Mucosa of descending colon (tissue), 3 donors: ENCODE data around the gene MTA1. TPM values are rescaled to one million over a fixed set of nuclear protein-coding genes. Genes with fewer than 3 reads are reported as not detected.
A peak's percentile ranks its signal among the peaks of the same experiment; 100 is the strongest.

Experiments used
- ATAC-seq: fragments of 200-7000 bp; cut with Tn5 transposase; one replicate; pipeline ENCODE4 v1.9.1; 2020; ENCODE audit warnings: mild to moderate bottlenecking, moderate library complexity
- DNase-seq, 3 donors: peaks; one replicate each; pipeline ENCODE4 v3.0.0-alpha.2; 2020
- H3K36me3 ChIP-seq: fragments of 200-600 bp; one replicate; pipeline ENCODE4 v1.8.0; 2021; ENCODE audit warnings: low read depth, mild to moderate bottlenecking
- H3K4me1 ChIP-seq: fragments of 200-600 bp; one replicate; pipeline ENCODE4 v1.8.0; 2021; ENCODE audit warnings: low read depth, mild to moderate bottlenecking
- H3K4me3 ChIP-seq: fragments of 200-600 bp; one replicate; pipeline ENCODE4 v1.8.0; 2021; ENCODE audit warnings: mild to moderate bottlenecking
- H3K9me3 ChIP-seq: fragments of 200-600 bp; one replicate; pipeline ENCODE4 v1.8.0; 2021; ENCODE audit warnings: mild to moderate bottlenecking
- intact Hi-C, 2 donors: fragments of 100-400 bp; cut with DNase I in 1 of 2; cut with micrococcal nuclease in 1 of 2; formaldehyde crosslinking; loops; one replicate each; pipeline versions ENCODE4 v1.11.0 to v1.11.1; 2022; cut with DNase I, micrococcal nuclease
- total RNA-seq, 3 donors: library from RNA; stranded (reverse); fragmentation: NEBNext Ultra II Directional in 2 of 3; extraction: Animal tissue kit (Norgen Biotek cat#: 25700) in 2 of 3; gene quantifications; one replicate each; pipeline versions ENCODE4 v1.2.1 to v1.2.4, GENCODE V29; 2021 to 2023
- TF ChIP-seq, protein P1 (sequence below): fragments of 200-600 bp; IDR thresholded peaks from one replicate; pipeline ENCODE4 v1.8.0; 2022; ENCODE audit warnings: antibody characterized with exemption, mild to moderate bottlenecking
- donor health status: DM: no; HTN: no; CAD: no; lungs with moderate emphysema.
- donor health status: DM: no; HTN: no; CAD: no.
- donor health status: DM: no; HTN: yes; CAD: no.

MTA1 gene
- total RNA-seq, 3 donors from 2014 or later, result 76.4 to 105 (median 79.7) TPM

DNA sequence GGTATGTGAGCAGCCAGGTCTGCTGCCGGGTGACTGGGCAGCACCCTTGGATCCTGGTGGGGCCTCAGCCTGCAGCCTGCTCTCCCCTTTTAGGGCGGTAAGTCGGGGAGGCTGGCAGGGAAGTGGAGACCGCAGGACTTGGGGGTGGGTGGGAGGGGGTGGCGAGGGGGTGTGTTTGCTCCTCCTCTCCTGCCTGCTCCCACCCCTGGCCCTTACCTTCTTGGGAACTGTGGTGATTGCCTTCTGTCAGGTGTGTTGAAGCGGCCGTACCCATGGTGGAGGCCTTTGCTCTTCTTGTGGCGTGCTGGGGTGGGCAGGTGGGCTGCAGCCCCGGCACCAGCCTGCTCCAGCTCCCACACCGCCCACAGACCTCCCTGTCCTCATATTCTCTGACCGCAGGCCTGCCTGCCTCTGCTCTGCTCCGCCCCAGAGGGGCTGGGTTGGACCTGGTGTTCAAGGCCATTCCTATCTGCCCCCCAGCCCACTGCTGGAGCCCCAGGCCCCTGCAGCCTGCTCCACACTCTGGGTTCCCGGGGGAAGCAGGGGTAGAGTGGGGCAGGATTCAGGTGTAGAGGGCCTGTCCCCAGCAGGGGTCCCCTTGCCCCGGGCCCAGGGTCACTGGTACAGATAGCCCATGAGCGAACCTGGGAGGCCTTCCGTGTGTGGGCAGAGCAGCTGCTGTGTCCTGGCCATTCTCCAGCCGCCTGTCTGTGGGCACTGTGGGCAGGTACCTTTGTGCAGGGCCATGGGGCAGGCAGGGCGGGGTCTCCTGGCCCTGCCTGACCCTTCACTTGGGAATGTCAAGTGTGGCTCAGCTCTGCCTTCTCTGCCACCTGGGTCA is 76.6 kb downstream of the MTA1 start:
- TF ChIP-seq, protein P1, sequence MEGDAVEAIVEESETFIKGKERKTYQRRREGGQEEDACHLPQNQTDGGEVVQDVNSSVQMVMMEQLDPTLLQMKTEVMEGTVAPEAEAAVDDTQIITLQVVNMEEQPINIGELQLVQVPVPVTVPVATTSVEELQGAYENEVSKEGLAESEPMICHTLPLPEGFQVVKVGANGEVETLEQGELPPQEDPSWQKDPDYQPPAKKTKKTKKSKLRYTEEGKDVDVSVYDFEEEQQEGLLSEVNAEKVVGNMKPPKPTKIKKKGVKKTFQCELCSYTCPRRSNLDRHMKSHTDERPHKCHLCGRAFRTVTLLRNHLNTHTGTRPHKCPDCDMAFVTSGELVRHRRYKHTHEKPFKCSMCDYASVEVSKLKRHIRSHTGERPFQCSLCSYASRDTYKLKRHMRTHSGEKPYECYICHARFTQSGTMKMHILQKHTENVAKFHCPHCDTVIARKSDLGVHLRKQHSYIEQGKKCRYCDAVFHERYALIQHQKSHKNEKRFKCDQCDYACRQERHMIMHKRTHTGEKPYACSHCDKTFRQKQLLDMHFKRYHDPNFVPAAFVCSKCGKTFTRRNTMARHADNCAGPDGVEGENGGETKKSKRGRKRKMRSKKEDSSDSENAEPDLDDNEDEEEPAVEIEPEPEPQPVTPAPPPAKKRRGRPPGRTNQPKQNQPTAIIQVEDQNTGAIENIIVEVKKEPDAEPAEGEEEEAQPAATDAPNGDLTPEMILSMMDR, result no peak
- intact Hi-C loops, result no loop called here
- Histone ChIP-seq H3K9me3 (no peaks in the 10 kb centered on the region), H3K4me3 (no peak overlapping the region), H3K4me1 (no peaks in the 10 kb centered on the region), H3K36me3 (no peaks in the 10 kb centered on the region)
- DNase-seq (peak in 1 of 3 donors; percentile 40), ATAC-seq (no peak)

DNA sequence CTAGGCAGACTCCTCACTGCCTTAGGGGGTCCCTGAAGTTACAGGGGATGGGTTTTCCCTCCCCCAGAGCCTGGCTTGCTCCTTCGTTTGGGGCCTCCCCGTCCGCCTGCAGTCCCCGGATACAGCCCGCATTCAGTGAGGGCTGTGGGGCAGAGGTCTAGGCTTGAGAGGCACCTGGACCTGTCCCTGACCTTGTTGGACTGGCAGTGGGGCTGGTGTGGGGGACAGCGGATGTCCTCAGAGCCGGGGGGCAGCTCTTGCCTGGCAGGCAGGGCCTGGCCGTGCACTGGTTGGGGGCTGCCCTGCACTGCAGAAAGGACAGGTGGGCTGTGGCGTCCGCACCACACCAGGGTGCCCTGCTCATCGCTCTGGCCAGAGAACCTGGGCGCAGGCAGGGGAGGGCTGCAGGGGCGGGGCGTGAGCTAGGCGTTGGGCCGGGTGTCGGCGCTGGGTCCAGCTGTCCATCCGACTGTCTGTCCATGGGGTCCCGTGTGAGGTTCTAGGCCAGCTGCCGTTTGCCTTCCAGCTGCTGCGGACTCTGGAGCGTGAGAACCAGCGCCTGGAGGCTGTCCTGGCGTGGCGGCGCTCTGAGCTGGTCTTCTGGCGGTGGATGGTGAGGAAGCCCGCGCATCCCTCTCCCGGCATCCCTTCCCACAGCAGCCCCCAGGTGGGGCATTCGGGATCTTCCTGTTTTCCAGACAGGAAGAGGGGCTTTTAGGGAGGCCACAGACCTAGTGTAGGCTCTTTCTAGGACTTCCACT is 77.4 kb downstream of the MTA1 start:
- no peaks in the 10 kb centered on the region for H3K36me3 ChIP-seq
- TF ChIP-seq, protein P1, result no peak
- no peaks in the 10 kb centered on the region for H3K9me3 ChIP-seq
- no peak for ATAC-seq
- no peaks in the 10 kb centered on the region for H3K4me1 ChIP-seq
- intact Hi-C loops, result no loop called here
- peak in 1 of 3 donors; percentile 40 for DNase-seq
- H3K4me3 ChIP-seq, result no peak overlapping the region

DNA sequence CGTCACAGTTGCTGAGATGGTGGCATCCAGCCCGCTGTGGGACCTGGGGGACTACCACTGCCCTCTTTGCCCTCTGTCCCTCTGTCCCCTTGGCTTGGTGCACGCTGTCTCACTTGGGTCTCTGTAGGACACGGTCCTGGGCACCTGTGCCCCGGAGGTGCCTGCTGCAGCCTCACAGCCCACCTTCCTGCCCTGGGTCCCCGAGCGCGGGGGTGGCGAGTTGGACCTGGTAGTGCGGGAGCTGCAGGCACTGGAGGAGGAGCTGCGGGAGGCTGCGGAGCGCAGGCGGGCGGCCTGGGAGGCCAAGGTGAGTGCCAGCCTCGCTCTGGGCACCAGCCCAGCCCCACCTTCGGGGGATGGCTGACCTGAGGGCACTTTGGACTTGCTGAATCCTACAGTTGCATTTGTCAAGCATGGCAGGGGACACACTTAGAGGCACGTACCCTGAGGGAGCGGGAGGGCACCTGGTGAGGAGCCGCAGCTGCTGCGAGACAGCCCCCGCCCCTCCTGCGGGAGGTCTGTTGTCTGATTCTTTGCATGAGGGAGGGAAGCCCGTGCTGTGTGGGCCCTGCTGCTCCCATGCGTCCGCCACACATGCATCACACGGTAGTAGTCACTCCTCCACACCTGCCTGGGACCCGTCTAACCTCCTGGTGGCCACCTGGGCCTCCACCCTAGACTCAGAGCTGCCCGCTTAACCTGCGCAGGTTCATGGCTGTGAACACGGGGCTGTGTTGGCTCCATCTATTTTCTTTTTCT is 78.2 kb downstream of the MTA1 start:
- Histone ChIP-seq H3K4me1 (no peaks in the 10 kb centered on the region), H3K36me3 (no peaks in the 10 kb centered on the region), H3K9me3 (no peaks in the 10 kb centered on the region), H3K4me3 (no peak overlapping the region)
- DNase-seq (peak in 2 of 3 donors; percentile 20 to 42), ATAC-seq (no peak)
- TF ChIP-seq, protein P1, result no peak
- intact Hi-C loops, result no loop called here

DNA sequence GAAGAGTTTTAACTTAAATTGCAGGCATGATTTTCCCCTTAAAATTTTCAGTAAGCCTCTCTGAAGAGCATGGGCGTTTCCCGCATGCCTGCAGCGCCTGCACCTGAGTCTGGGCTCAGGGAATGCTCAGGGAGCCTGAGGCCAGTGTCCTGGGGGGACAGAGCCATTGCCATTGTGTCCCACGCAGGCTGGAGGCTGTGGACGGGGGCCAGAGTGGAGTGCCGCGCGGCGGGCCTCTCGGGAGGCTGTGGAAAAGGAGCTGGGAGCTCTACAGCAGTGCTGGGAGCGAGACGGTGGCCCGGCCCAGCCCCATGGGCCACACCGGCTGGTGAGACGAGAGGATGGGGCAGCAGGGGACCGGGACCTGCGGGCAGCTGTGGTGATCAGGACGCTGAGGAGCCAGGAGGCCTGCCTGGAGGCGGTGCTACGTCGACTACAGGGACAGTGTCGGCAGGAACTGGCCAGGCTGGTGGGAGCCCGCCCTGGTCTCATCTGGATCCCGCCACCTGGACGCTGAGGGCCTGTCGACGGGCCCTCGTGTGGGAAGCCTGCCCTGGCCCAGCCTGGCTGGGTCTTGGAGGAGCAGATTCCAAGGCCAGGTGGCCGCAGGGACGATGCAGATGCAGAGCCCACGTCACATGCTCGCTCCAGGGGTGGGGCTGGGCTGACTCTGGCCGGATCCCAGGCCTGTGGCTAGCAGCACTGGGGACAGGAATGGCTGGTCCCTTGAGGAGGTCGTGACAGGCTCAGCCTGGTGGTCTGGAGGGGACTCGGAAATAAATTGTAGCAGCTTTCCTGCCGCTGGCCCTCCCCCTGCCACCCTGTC is 79.0 kb downstream of the MTA1 start:
- DNase-seq (peak in 2 of 3 donors; percentile 20 to 49), ATAC-seq (no peak)
- Histone ChIP-seq H3K9me3 (no peaks in the 10 kb centered on the region), H3K4me3 (no peak overlapping the region), H3K4me1 (no peaks in the 10 kb centered on the region), H3K36me3 (no peaks in the 10 kb centered on the region)
- TF ChIP-seq, protein P1, result no peak
- intact Hi-C loops, result no loop called here
